ENCODE measurements around the gene CCT3. TPM values are rescaled to one million over a fixed set of nuclear protein-coding genes. Genes with fewer than 3 reads are reported as not detected.

CCT3 gene
- total and polyA plus RNA-seq, 2 experiments from 2014 or later: 405 to 618 TPM

DNA sequence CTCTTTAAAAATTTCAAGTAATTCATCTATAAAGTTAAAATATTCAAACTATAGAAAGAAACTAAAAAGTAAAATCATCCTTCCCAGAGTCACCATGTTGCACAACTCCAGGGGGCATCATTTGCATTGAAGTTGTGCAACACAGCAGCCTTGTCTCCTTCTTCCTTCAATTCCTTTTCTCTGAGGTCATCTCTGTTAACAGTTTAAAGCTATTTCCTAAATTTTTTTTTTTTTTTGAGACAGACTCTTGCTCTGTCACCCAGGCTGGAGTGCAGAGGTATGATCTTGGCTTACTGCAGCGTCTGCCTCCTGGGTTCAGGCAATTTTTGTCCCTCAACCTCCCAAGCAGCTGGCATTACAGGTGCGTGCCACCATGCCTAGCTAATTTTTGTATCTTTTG is 38.1 kb upstream of the CCT3 start (continued):
- TF ChIP-seq, protein P1, sequence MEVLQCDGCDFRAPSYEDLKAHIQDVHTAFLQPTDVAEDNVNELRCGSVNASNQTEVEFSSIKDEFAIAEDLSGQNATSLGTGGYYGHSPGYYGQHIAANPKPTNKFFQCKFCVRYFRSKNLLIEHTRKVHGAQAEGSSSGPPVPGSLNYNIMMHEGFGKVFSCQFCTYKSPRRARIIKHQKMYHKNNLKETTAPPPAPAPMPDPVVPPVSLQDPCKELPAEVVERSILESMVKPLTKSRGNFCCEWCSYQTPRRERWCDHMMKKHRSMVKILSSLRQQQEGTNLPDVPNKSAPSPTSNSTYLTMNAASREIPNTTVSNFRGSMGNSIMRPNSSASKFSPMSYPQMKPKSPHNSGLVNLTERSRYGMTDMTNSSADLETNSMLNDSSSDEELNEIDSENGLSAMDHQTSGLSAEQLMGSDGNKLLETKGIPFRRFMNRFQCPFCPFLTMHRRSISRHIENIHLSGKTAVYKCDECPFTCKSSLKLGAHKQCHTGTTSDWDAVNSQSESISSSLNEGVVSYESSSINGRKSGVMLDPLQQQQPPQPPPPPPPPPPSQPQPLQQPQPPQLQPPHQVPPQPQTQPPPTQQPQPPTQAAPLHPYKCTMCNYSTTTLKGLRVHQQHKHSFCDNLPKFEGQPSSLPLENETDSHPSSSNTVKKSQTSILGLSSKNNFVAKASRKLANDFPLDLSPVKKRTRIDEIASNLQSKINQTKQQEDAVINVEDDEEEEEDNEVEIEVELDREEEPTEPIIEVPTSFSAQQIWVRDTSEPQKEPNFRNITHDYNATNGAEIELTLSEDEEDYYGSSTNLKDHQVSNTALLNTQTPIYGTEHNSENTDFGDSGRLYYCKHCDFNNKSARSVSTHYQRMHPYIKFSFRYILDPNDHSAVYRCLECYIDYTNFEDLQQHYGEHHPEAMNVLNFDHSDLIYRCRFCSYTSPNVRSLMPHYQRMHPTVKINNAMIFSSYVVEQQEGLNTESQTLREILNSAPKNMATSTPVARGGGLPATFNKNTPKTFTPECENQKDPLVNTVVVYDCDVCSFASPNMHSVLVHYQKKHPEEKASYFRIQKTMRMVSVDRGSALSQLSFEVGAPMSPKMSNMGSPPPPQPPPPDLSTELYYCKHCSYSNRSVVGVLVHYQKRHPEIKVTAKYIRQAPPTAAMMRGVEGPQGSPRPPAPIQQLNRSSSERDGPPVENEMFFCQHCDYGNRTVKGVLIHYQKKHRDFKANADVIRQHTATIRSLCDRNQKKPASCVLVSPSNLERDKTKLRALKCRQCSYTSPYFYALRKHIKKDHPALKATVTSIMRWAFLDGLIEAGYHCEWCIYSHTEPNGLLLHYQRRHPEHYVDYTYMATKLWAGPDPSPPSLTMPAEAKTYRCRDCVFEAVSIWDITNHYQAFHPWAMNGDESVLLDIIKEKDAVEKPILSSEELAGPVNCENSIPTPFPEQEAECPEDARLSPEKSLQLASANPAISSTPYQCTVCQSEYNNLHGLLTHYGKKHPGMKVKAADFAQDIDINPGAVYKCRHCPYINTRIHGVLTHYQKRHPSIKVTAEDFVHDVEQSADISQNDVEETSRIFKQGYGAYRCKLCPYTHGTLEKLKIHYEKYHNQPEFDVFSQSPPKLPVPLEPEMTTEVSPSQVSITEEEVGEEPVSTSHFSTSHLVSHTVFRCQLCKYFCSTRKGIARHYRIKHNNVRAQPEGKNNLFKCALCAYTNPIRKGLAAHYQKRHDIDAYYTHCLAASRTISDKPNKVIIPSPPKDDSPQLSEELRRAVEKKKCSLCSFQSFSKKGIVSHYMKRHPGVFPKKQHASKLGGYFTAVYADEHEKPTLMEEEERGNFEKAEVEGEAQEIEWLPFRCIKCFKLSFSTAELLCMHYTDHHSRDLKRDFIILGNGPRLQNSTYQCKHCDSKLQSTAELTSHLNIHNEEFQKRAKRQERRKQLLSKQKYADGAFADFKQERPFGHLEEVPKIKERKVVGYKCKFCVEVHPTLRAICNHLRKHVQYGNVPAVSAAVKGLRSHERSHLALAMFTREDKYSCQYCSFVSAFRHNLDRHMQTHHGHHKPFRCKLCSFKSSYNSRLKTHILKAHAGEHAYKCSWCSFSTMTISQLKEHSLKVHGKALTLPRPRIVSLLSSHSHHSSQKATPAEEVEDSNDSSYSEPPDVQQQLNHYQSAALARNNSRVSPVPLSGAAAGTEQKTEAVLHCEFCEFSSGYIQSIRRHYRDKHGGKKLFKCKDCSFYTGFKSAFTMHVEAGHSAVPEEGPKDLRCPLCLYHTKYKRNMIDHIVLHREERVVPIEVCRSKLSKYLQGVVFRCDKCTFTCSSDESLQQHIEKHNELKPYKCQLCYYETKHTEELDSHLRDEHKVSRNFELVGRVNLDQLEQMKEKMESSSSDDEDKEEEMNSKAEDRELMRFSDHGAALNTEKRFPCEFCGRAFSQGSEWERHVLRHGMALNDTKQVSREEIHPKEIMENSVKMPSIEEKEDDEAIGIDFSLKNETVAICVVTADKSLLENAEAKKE (CRISPR knock-in tag; IDR thresholded peaks at IDR 0.05): no peak
- TF ChIP-seq CTCF (conservative IDR thresholded peaks at IDR 0.05; ENCODE audit: low read depth in 2 of 2) (no peak), STAT1 (IDR thresholded peaks at IDR 0.05; ENCODE audit: unreplicated experiment) (no peak), NANOG (IDR thresholded peaks at IDR 0.05; ENCODE audit: borderline replicate concordance) (no peak), EZH2 (IDR thresholded peaks at IDR 0.05; ENCODE audit: low read depth, unreplicated experiment) (no peak), JUNB (IDR thresholded peaks at IDR 0.05; ENCODE audit: unreplicated experiment) (no peak)

GRCh38 chr1:156373546-156373945 is 35.5 kb upstream of the CCT3 start:
- H3K4me1 ChIP-seq (ENCODE audit: insufficient read depth): 0 out of 2 replicates have a peak, but pooled peaks cover 3% of the 10 kb centered on the region
- peaks cover 8% of the 10 kb centered on the region for H3F3A ChIP-seq (replicated peaks; ENCODE audit: low read depth)
- H3K79me2 ChIP-seq (replicated peaks; ENCODE audit: insufficient read depth): no peaks in the 10 kb centered on the region
- Mint-ChIP-seq H3K4me1 (peaks cover 13% of the 10 kb centered on the region), H3K27ac (no peak overlapping the region), H3K4me3 (no peak overlapping the region), H3K9me3 (no peaks in the 10 kb centered on the region), H3K36me3 (ENCODE audit: low read depth) (no peaks in the 10 kb centered on the region), H3K27me3 (ENCODE audit: insufficient read depth, low read depth, poor library complexity) (peaks cover 13% of the 10 kb centered on the region)
- H3K27ac ChIP-seq (ENCODE audit: low read depth): no peak overlapping the region
- H3K4me3 ChIP-seq: no peak overlapping the region
- no peak for ATAC-seq
- no peak for DNase-seq (ENCODE audit: low spot score)
- H3K9me2 ChIP-seq (ENCODE audit: insufficient read depth): no peaks in the 10 kb centered on the region
- no peak overlapping the region for H3K4me2 ChIP-seq
- no peaks in the 10 kb centered on the region for H4K20me1 ChIP-seq (replicated peaks; ENCODE audit: insufficient read depth)
- H2AFZ ChIP-seq: no peak overlapping the region
- peaks cover 12% of the 10 kb centered on the region for H3K27me3 ChIP-seq (ENCODE audit: insufficient read depth)
- no peaks in the 10 kb centered on the region for H3K36me3 ChIP-seq (ENCODE audit: insufficient read depth)
- TF ChIP-seq ZNF114 (CRISPR knock-in tag; IDR thresholded peaks at IDR 0.05) (no peak), POLR2AphosphoS5 (IDR thresholded peaks at IDR 0.05; ENCODE audit: low read depth) (no peak), JUNB (IDR thresholded peaks at IDR 0.05; ENCODE audit: unreplicated experiment) (no peak)
- TF ChIP-seq, protein P1 (CRISPR knock-in tag; IDR thresholded peaks at IDR 0.05): no peak

Data from GM23338 (cell line).